GM12892 (cell line): ENCODE data around the gene RASSF10.

Experiments
- POLR2A ChIP-seq: IDR thresholded peaks from 2 replicates; pipeline ENCODE4 v1.6.1; 2011; ENCODE audit warnings: low read depth, low read length, control low read depth
- TAF1 ChIP-seq: IDR thresholded peaks from 2 replicates; pipeline ENCODE4 v1.6.1; 2011; ENCODE audit warnings: low read depth, mild to moderate bottlenecking, control low read depth, low read length, borderline replicate concordance

DNA sequence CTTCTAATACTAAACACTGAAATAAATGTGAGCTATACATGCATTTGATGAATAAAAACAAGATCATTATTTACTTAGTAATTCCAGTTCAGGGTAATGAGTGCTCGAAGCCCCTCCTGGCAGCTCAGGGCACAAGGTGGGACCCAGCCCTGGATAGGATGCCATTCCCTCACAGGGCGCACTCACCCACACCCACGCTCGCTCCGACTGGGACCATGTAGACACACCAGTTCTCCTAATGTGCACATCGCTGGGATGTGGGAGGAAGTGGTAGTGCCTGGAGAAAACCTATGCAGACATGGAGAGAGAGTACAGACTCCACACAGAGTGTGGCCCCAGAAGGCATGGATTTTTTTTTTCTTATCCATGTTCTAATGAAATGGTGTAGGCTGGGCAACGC is 44.5 kb upstream of the RASSF10 start:
- TF ChIP-seq POLR2A (no peak), TAF1 (no peak)
